ENCODE results near the gene PPP6C.
"Not testable (repeated sequence)": the region's sequence is repeated elsewhere in the genome, so short reads cannot be mapped to it uniquely, and the experiment has no call there.

Gene PPP6C

GRCh38 chr9:125141251-125141650, 48.4 kb downstream of the PPP6C start:
- DNase-seq: no peak

GRCh38 chr9:125140576-125140975, 49.0 kb downstream of the PPP6C start:
- DNase-seq: no peak

- no peak for DNase-seq
These were observed 52.4 kb downstream of the PPP6C start for GRCh38 chr9:125137200-125137599.

GRCh38 chr9:125134976-125135375, 54.6 kb downstream of the PPP6C start:
- no peak for DNase-seq

- DNase-seq: no peak
These were observed 55.9 kb downstream of the PPP6C start for GRCh38 chr9:125133403-125134329.

- DNase-seq: no peak
These were observed 57.8 kb downstream of the PPP6C start for GRCh38 chr9:125131778-125132177.

GRCh38 chr9:125126019-125126746, 63.4 kb downstream of the PPP6C start:
- peak; percentile 5 to 9 for DNase-seq

GRCh38 chr9:125125523-125125922, 64.1 kb downstream of the PPP6C start:
- DNase-seq: no peak

- no peak for DNase-seq
These were observed 68.5 kb downstream of the PPP6C start for GRCh38 chr9:125121146-125121545.

- no peak for DNase-seq
These were observed 69.8 kb downstream of the PPP6C start for GRCh38 chr9:125119643-125120286.

GRCh38 chr9:125118696-125119095, 70.9 kb downstream of the PPP6C start:
- not testable (repeated sequence) for DNase-seq

- not testable (repeated sequence) for DNase-seq
These were observed 75.1 kb downstream of the PPP6C start for GRCh38 chr9:125114503-125114902.

- no peak for DNase-seq
These were observed 79.1 kb downstream of the PPP6C start for GRCh38 chr9:125110464-125110863.

GRCh38 chr9:125108541-125108940, 81.1 kb downstream of the PPP6C start:
- DNase-seq: not testable (repeated sequence)

- no peak for DNase-seq
These were observed 83.2 kb downstream of the PPP6C start for GRCh38 chr9:125106285-125106893.

- no peak for DNase-seq
These were observed 85.7 kb downstream of the PPP6C start for GRCh38 chr9:125103770-125104460.

- no peak for DNase-seq
These were observed 86.6 kb downstream of the PPP6C start for GRCh38 chr9:125103021-125103420.

- no peak for DNase-seq
These were observed 88.8 kb downstream of the PPP6C start for GRCh38 chr9:125100822-125101221.

GRCh38 chr9:125099816-125100215, 89.8 kb downstream of the PPP6C start:
- DNase-seq: no peak

All from cerebellar nuclear complex (tissue), 1 donor.